OCI-LY3 (cell line): ENCODE results near the gene TMEM225.
A peak's percentile ranks its signal among the peaks of the same experiment; 100 is the strongest.

Source experiments
- H2AFZ ChIP-seq: fragments of 200-600, 300-600 bp; shearing (Covaris generic); 2 replicates; pipeline ENCODE4 v1.6.0; 2014; ENCODE audit warnings: antibody characterized with exemption, low read depth, low read length
- H3K27ac ChIP-seq: fragments of 200-600, 300-600 bp; sonication (generic); 2 replicates; pipeline ENCODE4 v1.5.1; 2014; ENCODE audit warnings: mild to moderate bottlenecking, low read length, moderate library complexity, mixed read lengths
- H3K27me3 ChIP-seq: fragments of 200-600, 300-600 bp; sonication (generic); 2 replicates; pipeline ENCODE4 v1.6.1; 2014; ENCODE audit warnings: low read depth, low read length, mixed read lengths
- H3K36me3 ChIP-seq: fragments of 200-600, 300-600 bp; sonication (generic); replicated peaks from 2 replicates; pipeline ENCODE3; 2014; ENCODE audit warnings: low read depth, low read length, mixed read lengths
- H3K4me1 ChIP-seq: fragments of 300-600, 200-600 bp; sonication (generic); 2 replicates; pipeline ENCODE4 v1.6.1; 2014; ENCODE audit warnings: low read length, mixed read lengths
- H3K4me2 ChIP-seq: fragments of 200-600, 300-600 bp; sonication (generic); 2 replicates; pipeline ENCODE4 v1.6.1; 2014; ENCODE audit warnings: low read length, mixed read lengths
- H3K4me3 ChIP-seq: fragments of 300-600, 200-600 bp; sonication (generic); 2 replicates; pipeline ENCODE4 v1.5.1; 2014; ENCODE audit warnings: antibody characterized with exemption, mild to moderate bottlenecking, low read length, moderate library complexity
- H3K79me2 ChIP-seq: fragments of 300-600, 200-600 bp; shearing (Covaris generic); 2 replicates; pipeline ENCODE4 v1.6.1; 2014; ENCODE audit warnings: mild to moderate bottlenecking, low read length, mixed read lengths
- H3K9ac ChIP-seq: fragments of 300-600, 200-600 bp; shearing (Covaris generic); 2 replicates; pipeline ENCODE4 v1.6.0; 2014; ENCODE audit warnings: mild to moderate bottlenecking, low read length, moderate library complexity
- H3K9me3 ChIP-seq: fragments of 200-600, 300-600 bp; shearing (Covaris generic); 2 replicates; pipeline ENCODE4 v1.6.1; 2014; ENCODE audit warnings: low read length, mixed read lengths; ENCODE audit not compliant: insufficient read depth
- H4K20me1 ChIP-seq: fragments of 200-600, 300-600 bp; sonication (generic); 2 replicates; pipeline ENCODE4 v1.6.1; 2016; ENCODE audit warnings: low read length, mixed read lengths; ENCODE audit not compliant: insufficient read depth
- EZH2phosphoT487 ChIP-seq: fragments of 200-600 bp; shearing (Covaris generic); IDR thresholded peaks from 2 replicates; pipeline ENCODE4 v1.6.1; 2018; ENCODE audit warnings: antibody characterized with exemption, mixed run types, low read depth
- TF ChIP-seq, protein P1 (sequence below): fragments of 200-600, 300-600 bp; sonication (generic); IDR thresholded peaks from 2 replicates; pipeline ENCODE4 v1.5.1; 2014; ENCODE audit warnings: antibody characterized with exemption, low read length, low read depth

TMEM225 gene

DNA sequence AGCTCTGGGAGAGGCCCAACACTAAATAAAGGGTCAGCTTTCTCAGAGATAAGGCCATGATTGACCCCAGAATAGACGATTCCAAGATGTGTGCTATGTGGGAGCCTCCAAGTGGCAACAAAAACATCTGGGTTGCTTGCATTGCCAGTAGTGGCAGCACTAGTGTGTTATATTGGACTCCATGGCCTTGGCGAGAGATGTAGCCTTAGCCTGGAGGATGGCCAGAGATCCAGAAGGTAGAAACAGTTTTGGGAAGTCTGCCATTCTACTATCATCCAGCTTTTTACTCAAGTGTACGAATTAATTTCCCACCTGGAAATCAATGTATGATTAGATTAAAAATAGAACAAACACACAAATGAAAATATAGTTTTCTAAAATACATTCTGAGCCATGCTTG lies 19.5 kb upstream of the TMEM225 start:
- H3K4me1 ChIP-seq: peaks cover 11% of the 10 kb centered on the region

DNA sequence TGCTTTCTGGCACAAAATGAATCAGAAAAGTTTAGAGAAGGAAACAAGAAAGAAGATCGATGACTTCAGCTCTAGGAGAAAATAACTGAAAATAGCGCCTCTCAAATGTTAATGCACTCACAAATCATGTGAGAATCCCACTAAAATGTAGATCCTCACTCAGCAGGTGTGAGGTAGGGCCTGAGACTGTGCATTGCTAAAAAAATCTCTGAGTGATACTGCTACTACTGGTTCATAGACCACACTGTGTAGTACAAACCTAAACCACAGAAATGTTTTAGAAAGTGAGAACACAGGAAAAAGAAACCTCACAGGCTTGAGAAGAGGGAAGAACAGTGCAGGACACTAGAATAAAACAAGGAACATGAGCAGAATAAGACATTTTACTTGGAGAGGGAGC lies 18.5 kb upstream of the TMEM225 start:
- Histone ChIP-seq H3K4me3 (no peak overlapping the region), H3K36me3 (no peaks in the 10 kb centered on the region), H3K27me3 (no peaks in the 10 kb centered on the region), H3K79me2 (no peaks in the 10 kb centered on the region), H3K27ac (no peak overlapping the region), H2AFZ (no peak overlapping the region), H3K4me2 (peak overlapping the region; percentile 24; the same call in 1 of the 2 replicates), H3K9me3 (no peaks in the 10 kb centered on the region), H4K20me1 (no peaks in the 10 kb centered on the region), H3K4me1 (peaks cover 11% of the 10 kb centered on the region), H3K9ac (no peak overlapping the region)
- TF ChIP-seq, protein P1, sequence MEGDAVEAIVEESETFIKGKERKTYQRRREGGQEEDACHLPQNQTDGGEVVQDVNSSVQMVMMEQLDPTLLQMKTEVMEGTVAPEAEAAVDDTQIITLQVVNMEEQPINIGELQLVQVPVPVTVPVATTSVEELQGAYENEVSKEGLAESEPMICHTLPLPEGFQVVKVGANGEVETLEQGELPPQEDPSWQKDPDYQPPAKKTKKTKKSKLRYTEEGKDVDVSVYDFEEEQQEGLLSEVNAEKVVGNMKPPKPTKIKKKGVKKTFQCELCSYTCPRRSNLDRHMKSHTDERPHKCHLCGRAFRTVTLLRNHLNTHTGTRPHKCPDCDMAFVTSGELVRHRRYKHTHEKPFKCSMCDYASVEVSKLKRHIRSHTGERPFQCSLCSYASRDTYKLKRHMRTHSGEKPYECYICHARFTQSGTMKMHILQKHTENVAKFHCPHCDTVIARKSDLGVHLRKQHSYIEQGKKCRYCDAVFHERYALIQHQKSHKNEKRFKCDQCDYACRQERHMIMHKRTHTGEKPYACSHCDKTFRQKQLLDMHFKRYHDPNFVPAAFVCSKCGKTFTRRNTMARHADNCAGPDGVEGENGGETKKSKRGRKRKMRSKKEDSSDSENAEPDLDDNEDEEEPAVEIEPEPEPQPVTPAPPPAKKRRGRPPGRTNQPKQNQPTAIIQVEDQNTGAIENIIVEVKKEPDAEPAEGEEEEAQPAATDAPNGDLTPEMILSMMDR: no peak
- TF ChIP-seq EZH2phosphoT487: no peak

More for the DNA sequence above, 19.5 kb upstream of the TMEM225 start:
- no peak overlapping the region for H3K4me3 ChIP-seq
- no peaks in the 10 kb centered on the region for H3K27me3 ChIP-seq
- no peaks in the 10 kb centered on the region for H3K79me2 ChIP-seq
- TF ChIP-seq, protein P1: no peak
- no peak for TF ChIP-seq EZH2phosphoT487
- H3K27ac ChIP-seq: no peak overlapping the region
- H3K4me2 ChIP-seq: no peak overlapping the region
- no peaks in the 10 kb centered on the region for H4K20me1 ChIP-seq
- no peaks in the 10 kb centered on the region for H3K9me3 ChIP-seq
- no peak overlapping the region for H2AFZ ChIP-seq
- no peak overlapping the region for H3K9ac ChIP-seq
- H3K36me3 ChIP-seq: no peaks in the 10 kb centered on the region

DNA sequence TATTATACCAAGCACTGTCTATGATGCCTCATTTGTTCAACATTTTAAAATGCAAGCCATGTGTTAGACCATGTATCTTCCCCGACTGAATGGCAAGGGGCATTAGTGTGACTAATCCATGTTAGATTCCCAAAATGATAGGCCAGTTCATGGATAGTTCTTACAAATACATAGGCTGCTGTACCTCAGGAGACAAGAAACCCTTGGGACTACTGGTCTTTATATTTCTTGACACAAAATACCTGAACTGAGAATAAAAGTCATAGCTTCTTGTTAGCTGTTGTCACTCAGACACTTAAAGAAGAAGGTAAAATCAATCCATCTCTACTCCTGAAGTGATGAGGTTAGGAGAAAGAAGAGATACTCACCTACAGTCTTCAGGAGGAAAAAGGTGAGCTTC lies 16.4 kb upstream of the TMEM225 start, which contains the start of gene OR8D4:
TSS of gene OR8D4 (plus strand) at position 301 of the 400 bp plus-strand sequence. CDS start 4,265 bp downstream, outside the sequence.
- Histone ChIP-seq H3K27ac (no peak within 1 kb of the TSS), H3K4me2 (no peak within 1 kb of the TSS), H4K20me1 (no peaks in the 10 kb centered on the region), H3K4me1 (peaks cover 11% of the 10 kb centered on the region), H3K4me3 (no peak within 1 kb of the TSS), H2AFZ (no peak within 1 kb of the TSS), H3K79me2 (no peaks in the 10 kb centered on the region), H3K9me3 (no peaks in the 10 kb centered on the region), H3K9ac (no peak within 1 kb of the TSS), H3K36me3 (no peaks in the 10 kb centered on the region), H3K27me3 (no peaks in the 10 kb centered on the region)
- TF ChIP-seq EZH2phosphoT487: no peak
- TF ChIP-seq, protein P1: no peak

DNA sequence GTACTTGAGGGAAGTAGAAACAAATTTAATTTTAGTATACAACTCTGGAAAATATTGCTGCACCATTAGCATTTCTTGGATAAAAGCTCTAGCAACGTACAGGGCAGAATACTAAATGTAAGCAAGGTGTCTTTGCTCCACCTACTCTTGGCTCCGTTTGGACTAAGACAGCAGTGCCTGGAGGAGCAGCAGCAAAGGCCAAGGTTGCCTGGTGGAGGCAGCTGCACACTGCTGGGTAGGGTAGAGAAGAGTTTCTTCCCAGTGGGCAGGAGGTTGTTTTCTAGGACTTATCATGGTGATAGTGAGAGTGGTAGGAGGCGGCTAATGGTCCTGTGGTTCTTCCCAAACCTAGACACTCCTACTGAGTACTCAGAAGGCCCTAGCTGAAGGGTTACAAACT lies 14.3 kb upstream of the TMEM225 start:
- Histone ChIP-seq H4K20me1 (no peaks in the 10 kb centered on the region), H3K4me3 (no peak overlapping the region), H3K27ac (no peak overlapping the region), H3K79me2 (no peaks in the 10 kb centered on the region), H3K9me3 (no peaks in the 10 kb centered on the region), H3K9ac (no peak overlapping the region), H3K4me1 (peaks cover 11% of the 10 kb centered on the region), H2AFZ (no peak overlapping the region), H3K4me2 (no peak overlapping the region), H3K27me3 (no peaks in the 10 kb centered on the region), H3K36me3 (no peaks in the 10 kb centered on the region)
- TF ChIP-seq EZH2phosphoT487: no peak
- TF ChIP-seq, protein P1: no peak
